Vagina (tissue), 2 donors: ENCODE results near the gene FCN2.

ENCODE experiments used
- POLR2AphosphoS5 ChIP-seq, 2 donors: sonication (generic); formaldehyde crosslinking; IDR thresholded peaks; one replicate each; pipeline ENCODE4 v1.9.0; 2017; ENCODE audit warnings: antibody characterized with exemption in 2 of 2, mild to moderate bottlenecking in 2 of 2, low read depth in 1 of 2; ENCODE audit not compliant: insufficient read depth in 1 of 2
- TF ChIP-seq, protein P1 (sequence below), 3 experiments: fragments of 450-650 bp in 2 of 3; fragments of 200-600 bp in 1 of 3; sonication (generic) in 1 of 3; IDR thresholded peaks; one replicate each; pipeline ENCODE4 v1.5.1; 2017 to 2019; ENCODE audit warnings: antibody characterized with exemption in 3 of 3, mild to moderate bottlenecking in 2 of 3, moderate library complexity in 2 of 3

DNA sequence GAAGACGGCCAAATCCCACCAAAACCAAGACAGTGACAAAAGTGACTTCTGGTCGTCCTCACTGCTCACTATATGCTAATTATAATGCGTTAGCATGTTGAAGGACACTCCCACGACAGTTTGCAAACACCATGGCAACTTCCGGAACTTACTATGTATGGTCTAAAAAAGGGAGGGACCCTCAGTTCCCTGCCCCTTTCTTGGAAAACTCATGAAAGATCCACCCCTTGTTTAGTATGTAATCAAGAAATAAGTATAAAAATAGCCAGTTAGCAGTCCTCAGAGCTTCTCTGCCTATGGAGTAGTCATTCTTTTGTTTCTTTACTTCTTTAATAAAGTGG lies 9.5 kb downstream of the FCN2 start:
- TF ChIP-seq, protein P1, sequence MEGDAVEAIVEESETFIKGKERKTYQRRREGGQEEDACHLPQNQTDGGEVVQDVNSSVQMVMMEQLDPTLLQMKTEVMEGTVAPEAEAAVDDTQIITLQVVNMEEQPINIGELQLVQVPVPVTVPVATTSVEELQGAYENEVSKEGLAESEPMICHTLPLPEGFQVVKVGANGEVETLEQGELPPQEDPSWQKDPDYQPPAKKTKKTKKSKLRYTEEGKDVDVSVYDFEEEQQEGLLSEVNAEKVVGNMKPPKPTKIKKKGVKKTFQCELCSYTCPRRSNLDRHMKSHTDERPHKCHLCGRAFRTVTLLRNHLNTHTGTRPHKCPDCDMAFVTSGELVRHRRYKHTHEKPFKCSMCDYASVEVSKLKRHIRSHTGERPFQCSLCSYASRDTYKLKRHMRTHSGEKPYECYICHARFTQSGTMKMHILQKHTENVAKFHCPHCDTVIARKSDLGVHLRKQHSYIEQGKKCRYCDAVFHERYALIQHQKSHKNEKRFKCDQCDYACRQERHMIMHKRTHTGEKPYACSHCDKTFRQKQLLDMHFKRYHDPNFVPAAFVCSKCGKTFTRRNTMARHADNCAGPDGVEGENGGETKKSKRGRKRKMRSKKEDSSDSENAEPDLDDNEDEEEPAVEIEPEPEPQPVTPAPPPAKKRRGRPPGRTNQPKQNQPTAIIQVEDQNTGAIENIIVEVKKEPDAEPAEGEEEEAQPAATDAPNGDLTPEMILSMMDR (IDR thresholded peaks at IDR 0.05), result no peak
- TF ChIP-seq POLR2AphosphoS5 (IDR thresholded peaks at IDR 0.05; ENCODE audit: insufficient read depth in 1 of 2, low read depth in 1 of 2), result no peak
